ENCODE data around the gene ESCO1. TPM values are rescaled to one million over a fixed set of nuclear protein-coding genes. Genes with fewer than 3 reads are reported as not detected.
A peak's percentile ranks its signal among the peaks of the same experiment; 100 is the strongest.

ESCO1 gene
- total and polyA plus RNA-seq, 2 of the 13 experiments (the other 11 are each of a cell fraction or from before 2014, with no cell fraction given), result 6.3 to 19.4 TPM

GRCh38 chr18:21612125-21613039, 11.9 kb upstream of the ESCO1 start, which contains the start of gene SNRPD1 (continued):
- TF ChIP-seq ZBTB44 (CRISPR knock-in tag; IDR thresholded peaks at IDR 0.05) (no peak; the same call in 1 of the 2 replicates), CCDC6 (CRISPR knock-in tag; IDR thresholded peaks at IDR 0.05) (peak; percentile 87), PBX3 (CRISPR knock-in tag; IDR thresholded peaks at IDR 0.05; ENCODE audit: borderline replicate concordance) (peak; percentile 72; the same call in 1 of the 2 replicates), ZNF557 (CRISPR knock-in tag; IDR thresholded peaks at IDR 0.05) (peak; percentile 67; the same call in 1 of the 2 replicates), IRF2 (CRISPR knock-in tag; IDR thresholded peaks at IDR 0.05) (peak; percentile 93), ZNF614 (CRISPR knock-in tag; IDR thresholded peaks at IDR 0.05; ENCODE audit: borderline replicate concordance) (peak; percentile 95), LRRFIP1 (CRISPR knock-in tag; conservative IDR thresholded peaks at IDR 0.05) (peak; percentile 77; the same call in 1 of the 2 replicates), PHB2 (IDR thresholded peaks at IDR 0.05; ENCODE audit: partially characterized antibody) (no peak), ZNF670 (CRISPR knock-in tag; IDR thresholded peaks at IDR 0.05; ENCODE audit: borderline replicate concordance) (peak; percentile 95), ZNF7 (CRISPR knock-in tag; IDR thresholded peaks at IDR 0.05) (no peak; the same call in 1 of the 2 replicates), ZNF44 (CRISPR knock-in tag; IDR thresholded peaks at IDR 0.05) (peak; percentile 89; the same call in 1 of the 2 replicates), CENPBD1 (CRISPR knock-in tag; IDR thresholded peaks at IDR 0.05; ENCODE audit: borderline replicate concordance, low read depth) (no peak; the same call in 1 of the 2 replicates), ZNF878 (CRISPR knock-in tag; IDR thresholded peaks at IDR 0.05) (peak; percentile 91)
- TF ChIP-seq, protein P1, sequence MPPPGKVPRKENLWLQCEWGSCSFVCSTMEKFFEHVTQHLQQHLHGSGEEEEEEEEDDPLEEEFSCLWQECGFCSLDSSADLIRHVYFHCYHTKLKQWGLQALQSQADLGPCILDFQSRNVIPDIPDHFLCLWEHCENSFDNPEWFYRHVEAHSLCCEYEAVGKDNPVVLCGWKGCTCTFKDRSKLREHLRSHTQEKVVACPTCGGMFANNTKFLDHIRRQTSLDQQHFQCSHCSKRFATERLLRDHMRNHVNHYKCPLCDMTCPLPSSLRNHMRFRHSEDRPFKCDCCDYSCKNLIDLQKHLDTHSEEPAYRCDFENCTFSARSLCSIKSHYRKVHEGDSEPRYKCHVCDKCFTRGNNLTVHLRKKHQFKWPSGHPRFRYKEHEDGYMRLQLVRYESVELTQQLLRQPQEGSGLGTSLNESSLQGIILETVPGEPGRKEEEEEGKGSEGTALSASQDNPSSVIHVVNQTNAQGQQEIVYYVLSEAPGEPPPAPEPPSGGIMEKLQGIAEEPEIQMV (CRISPR knock-in tag; IDR thresholded peaks at IDR 0.05; ENCODE audit: low read depth), result peak; percentile 87
- TF ChIP-seq, protein P2, sequence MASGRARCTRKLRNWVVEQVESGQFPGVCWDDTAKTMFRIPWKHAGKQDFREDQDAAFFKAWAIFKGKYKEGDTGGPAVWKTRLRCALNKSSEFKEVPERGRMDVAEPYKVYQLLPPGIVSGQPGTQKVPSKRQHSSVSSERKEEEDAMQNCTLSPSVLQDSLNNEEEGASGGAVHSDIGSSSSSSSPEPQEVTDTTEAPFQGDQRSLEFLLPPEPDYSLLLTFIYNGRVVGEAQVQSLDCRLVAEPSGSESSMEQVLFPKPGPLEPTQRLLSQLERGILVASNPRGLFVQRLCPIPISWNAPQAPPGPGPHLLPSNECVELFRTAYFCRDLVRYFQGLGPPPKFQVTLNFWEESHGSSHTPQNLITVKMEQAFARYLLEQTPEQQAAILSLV (CRISPR knock-in tag; IDR thresholded peaks at IDR 0.05; ENCODE audit: borderline replicate concordance), result peak; percentile 98
- TF ChIP-seq, protein P3, sequence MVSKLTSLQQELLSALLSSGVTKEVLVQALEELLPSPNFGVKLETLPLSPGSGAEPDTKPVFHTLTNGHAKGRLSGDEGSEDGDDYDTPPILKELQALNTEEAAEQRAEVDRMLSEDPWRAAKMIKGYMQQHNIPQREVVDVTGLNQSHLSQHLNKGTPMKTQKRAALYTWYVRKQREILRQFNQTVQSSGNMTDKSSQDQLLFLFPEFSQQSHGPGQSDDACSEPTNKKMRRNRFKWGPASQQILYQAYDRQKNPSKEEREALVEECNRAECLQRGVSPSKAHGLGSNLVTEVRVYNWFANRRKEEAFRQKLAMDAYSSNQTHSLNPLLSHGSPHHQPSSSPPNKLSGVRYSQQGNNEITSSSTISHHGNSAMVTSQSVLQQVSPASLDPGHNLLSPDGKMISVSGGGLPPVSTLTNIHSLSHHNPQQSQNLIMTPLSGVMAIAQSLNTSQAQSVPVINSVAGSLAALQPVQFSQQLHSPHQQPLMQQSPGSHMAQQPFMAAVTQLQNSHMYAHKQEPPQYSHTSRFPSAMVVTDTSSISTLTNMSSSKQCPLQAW (CRISPR knock-in tag; IDR thresholded peaks at IDR 0.05), result peak; percentile 92
